Lung (tissue), 12 donors: ENCODE data around the gene SPN. TPM values are rescaled to one million over a fixed set of nuclear protein-coding genes. Genes with fewer than 3 reads are reported as not detected.

Experiments used
- ATAC-seq: fragments of 200-7000 bp; cut with Tn5 transposase; one replicate; pipeline ENCODE4 v1.9.1; 2020; ENCODE audit warnings: moderate number of reproducible peaks; ENCODE audit not compliant: insufficient read depth, low FRiP score
- DNase-seq, 3 donors: peaks; one replicate each; pipeline ENCODE4 v3.0.0-alpha.2; 2013 to 2017
- H3K27ac ChIP-seq, 2 donors: one replicate each; pipeline ENCODE4 v1.5.1; 2013; ENCODE audit warnings: mild to moderate bottlenecking in 2 of 2, moderate library complexity in 2 of 2, control low read depth in 1 of 2, inconsistent platforms in 1 of 2, low read depth in 1 of 2, low read length in 1 of 2
- H3K27me3 ChIP-seq, 3 donors: one replicate each; pipeline ENCODE4 v1.5.1; 2013; ENCODE audit warnings: low read length in 2 of 3; ENCODE audit not compliant: control insufficient read depth in 3 of 3, insufficient read depth in 3 of 3
- H3K36me3 ChIP-seq, 4 donors: one replicate each; pipeline ENCODE4 v1.5.1; 2013; ENCODE audit warnings: low read length in 4 of 4, mild to moderate bottlenecking in 1 of 4, moderate library complexity in 1 of 4; ENCODE audit not compliant: control insufficient read depth in 4 of 4, insufficient read depth in 4 of 4
- H3K4me1 ChIP-seq, 5 donors: one replicate each; pipeline ENCODE4 v1.5.1; 2013; ENCODE audit warnings: low read length in 5 of 5, mild to moderate bottlenecking in 2 of 5, moderate library complexity in 1 of 5; ENCODE audit not compliant: control insufficient read depth in 5 of 5, insufficient read depth in 5 of 5
- H3K4me3 ChIP-seq: one replicate; pipeline ENCODE4 v1.5.1; 2013; ENCODE audit warnings: mild to moderate bottlenecking, control low read depth, moderate library complexity
- H3K9ac ChIP-seq, 2 donors: one replicate each; pipeline ENCODE4 v1.5.1; 2013; ENCODE audit warnings: low read length in 2 of 2, control low read depth in 1 of 2; ENCODE audit not compliant: insufficient read depth in 1 of 2
- H3K9me3 ChIP-seq, 4 donors: one replicate each; pipeline ENCODE4 v1.5.1; 2013; ENCODE audit warnings: low read length in 3 of 4, mild to moderate bottlenecking in 1 of 4, moderate library complexity in 1 of 4; ENCODE audit not compliant: control insufficient read depth in 4 of 4, insufficient read depth in 3 of 4
- CTCF ChIP-seq: IDR thresholded peaks from 2 replicates; pipeline ENCODE4 v1.5.1; 2012; ENCODE audit warnings: mild to moderate bottlenecking; ENCODE audit errors: control extremely low read depth, extremely low read depth
- WGBS, 2 donors: extraction: QIAGEN DNeasy Blood & Tissue Kit; methylation state at CpG; one replicate each; pipeline ENCODE4 v1.1.7; 2013; 5-methylcytosine and 5-hydroxymethylcytosine counted together
- polyA plus RNA-seq, 2 donors: library from polyadenylated mRNA; stranded (reverse); fragments of 200-250 nt; gene quantifications; one replicate each; pipeline ENCODE4 v1.2.1, GENCODE V29; 2013
- total RNA-seq, 2 donors: library from RNA; depleted of rRNA in 1 of 2; stranded (reverse); fragments of >200 nt in 1 of 2; gene quantifications; one replicate each; pipeline ENCODE4 v1.2.1, GENCODE V29; 2014 to 2021
- donor health status: control.
- donor health status: control.
- donor health status: Bipolar disorder and iron deficiency.
- donor health status: healthy.
- donor health status: DM: yes; HTN: yes; CAD: no.

SPN gene
- total and polyA plus RNA-seq, 4 donors, result 5.8 to 52.5 (median 12.5) TPM

- H3K27ac ChIP-seq, result no peak overlapping the region
- no peak for ATAC-seq
- TF ChIP-seq CTCF, result no peak
- no peaks in the 10 kb centered on the region for H3K4me1 ChIP-seq
- WGBS, 2 donors, result 72 to 77% methylated on average over 9 of the region's 9 CpGs
- H3K9me3 ChIP-seq, result no peaks in the 10 kb centered on the region
- H3K4me3 ChIP-seq, result no peak overlapping the region
- DNase-seq, result no peak
- H3K9ac ChIP-seq, result no peak overlapping the region
- no peaks in the 10 kb centered on the region for H3K36me3 ChIP-seq
- no peaks in the 10 kb centered on the region for H3K27me3 ChIP-seq
Measured at GRCh38 chr16:29644338-29644857, 18.6 kb upstream of the SPN start.

DNA sequence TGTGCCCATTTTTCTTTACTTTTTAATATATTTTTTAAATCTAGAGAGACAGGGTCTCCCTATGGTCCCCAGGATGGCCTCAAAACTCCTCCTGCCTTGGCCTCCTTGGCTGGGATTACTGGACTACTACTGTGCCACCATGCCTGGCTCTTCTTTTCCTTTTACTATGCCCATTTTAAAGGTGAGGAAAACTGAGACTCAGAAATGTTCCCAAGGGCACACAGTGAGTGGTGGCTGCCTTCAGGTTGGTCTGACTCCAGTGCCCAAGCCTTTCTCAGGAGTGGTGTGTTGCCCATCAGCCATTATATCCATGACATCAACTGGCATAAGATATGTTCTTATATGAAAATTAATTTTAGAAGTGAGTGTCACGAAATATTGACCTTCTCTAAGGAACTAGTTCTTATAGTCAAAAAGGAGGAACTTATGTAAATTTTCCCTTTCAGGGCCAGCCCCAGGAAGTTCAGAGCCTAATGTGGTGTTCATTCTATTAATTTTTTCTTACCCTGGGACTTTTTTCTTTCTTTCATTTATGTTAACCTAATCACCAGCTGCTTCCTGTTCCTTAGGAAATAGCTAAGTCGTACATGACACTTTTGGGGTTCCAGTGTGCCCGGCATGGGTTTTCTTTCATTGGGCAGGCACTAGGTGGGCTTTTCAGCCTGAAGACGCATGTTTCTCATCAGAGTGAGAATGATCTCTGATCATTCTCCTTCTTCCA lies 17.9 kb upstream of the SPN start:
- ATAC-seq (no peak), DNase-seq (no peak)
- H3K27me3 ChIP-seq, result no peaks in the 10 kb centered on the region
- 31 to 61% methylated on average over 4 of the region's 4 CpGs for WGBS, 2 donors
- H3K9ac ChIP-seq, result no peak overlapping the region
- no peak overlapping the region for H3K4me3 ChIP-seq
- no peaks in the 10 kb centered on the region for H3K4me1 ChIP-seq
- H3K9me3 ChIP-seq, result no peaks in the 10 kb centered on the region
- peak overlapping the region in 1 of 2 donors; percentile 50 for H3K27ac ChIP-seq
- H3K36me3 ChIP-seq, result no peaks in the 10 kb centered on the region
- no peak for TF ChIP-seq CTCF

DNA sequence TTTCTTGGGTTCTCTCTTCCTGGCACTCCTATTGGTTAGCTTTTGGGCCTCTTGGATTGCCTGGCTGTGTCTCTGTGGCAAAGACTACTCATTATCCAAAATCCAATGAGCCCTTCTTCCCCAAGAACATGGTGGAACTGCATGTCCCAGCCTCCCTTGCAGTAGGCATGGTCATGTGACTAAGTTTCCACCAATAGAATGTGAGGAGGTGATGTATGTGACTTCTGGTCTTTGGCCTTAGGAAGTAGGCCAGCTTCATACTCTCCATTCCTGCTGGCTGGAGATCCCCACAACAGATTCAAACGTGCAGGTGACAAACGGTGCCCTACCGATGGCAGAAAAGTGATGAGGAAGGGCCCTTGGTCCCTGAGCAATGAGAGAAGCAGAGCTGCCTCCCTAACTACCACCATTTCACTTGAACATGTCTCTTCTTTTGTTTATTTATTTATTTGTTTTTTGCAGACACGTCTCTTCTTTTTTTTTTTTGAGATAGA lies 17.3 kb upstream of the SPN start:
- Histone ChIP-seq H3K27me3 (no peaks in the 10 kb centered on the region), H3K9ac (no peak overlapping the region), H3K27ac (no peak overlapping the region), H3K4me3 (no peak overlapping the region), H3K36me3 (no peaks in the 10 kb centered on the region), H3K9me3 (no peaks in the 10 kb centered on the region), H3K4me1 (no peaks in the 10 kb centered on the region)
- TF ChIP-seq CTCF, result no peak
- 63 to 67% methylated on average over 4 of the region's 4 CpGs for WGBS, 2 donors
- DNase-seq (no peak), ATAC-seq (no peak)
